Measurements from ENCODE around the gene ZNF132. TPM values are rescaled to one million over a fixed set of nuclear protein-coding genes. Genes with fewer than 3 reads are reported as not detected.

The ZNF132 gene
- total and polyA plus RNA-seq, 2 experiments from 2014 or later = 2.2 to 5.2 TPM

DNA sequence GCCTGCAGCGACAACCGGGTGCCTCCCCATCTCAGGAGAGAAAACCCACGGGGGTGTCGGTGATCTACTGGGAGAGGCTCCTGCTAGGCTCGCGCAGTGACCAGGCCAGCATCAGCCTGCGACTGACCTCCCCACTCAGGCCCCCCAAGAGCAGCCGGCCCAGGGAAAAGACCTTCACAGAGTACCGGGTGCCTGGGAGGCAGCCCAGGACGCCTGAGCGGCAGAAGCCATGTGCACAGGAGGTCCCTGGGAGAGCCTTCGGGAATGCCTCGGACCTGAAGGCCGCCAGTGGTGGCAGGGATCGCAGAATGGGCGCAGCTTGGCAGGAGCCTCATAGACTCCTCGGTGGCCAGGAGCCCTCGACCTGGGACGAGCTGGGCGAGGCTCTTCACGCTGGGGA is 15.4 kb upstream of the ZNF132 start:
- Mint-ChIP-seq H3K27ac (no peak overlapping the region), H3K9me3 (peaks cover 9% of the 10 kb centered on the region; the same call in 2 of the 3 replicates), H3K4me3 (no peak overlapping the region), H3K4me1 (peaks cover 5% of the 10 kb centered on the region; the same call in 2 of the 3 replicates), H3K36me3 (ENCODE audit: low read depth) (peaks cover 3% of the 10 kb centered on the region; the same call in 1 of the 3 replicates), H3K27me3 (ENCODE audit: insufficient read depth, low read depth, poor library complexity) (peaks cover 24% of the 10 kb centered on the region)
- Histone ChIP-seq H3K36me3 (ENCODE audit: insufficient read depth) (no peaks in the 10 kb centered on the region), H3K4me3 (no peak overlapping the region), H3K79me2 (replicated peaks; ENCODE audit: insufficient read depth) (no peaks in the 10 kb centered on the region), H3K27me3 (ENCODE audit: insufficient read depth) (peaks cover 12% of the 10 kb centered on the region), H4K20me1 (replicated peaks; ENCODE audit: insufficient read depth) (no peaks in the 10 kb centered on the region), H3K4me1 (ENCODE audit: insufficient read depth) (no peaks in the 10 kb centered on the region; the same call in 1 of the 2 replicates), H3K9me2 (ENCODE audit: insufficient read depth) (peaks cover 4% of the 10 kb centered on the region; the same call in 1 of the 2 replicates), H2AFZ (no peak overlapping the region), H3F3A (replicated peaks; ENCODE audit: low read depth) (0 out of 2 replicates have a peak, but pooled peaks cover 3% of the 10 kb centered on the region), H3K4me2 (no peak overlapping the region), H3K27ac (ENCODE audit: low read depth) (no peak overlapping the region)
- ATAC-seq = no peak
- TF ChIP-seq NANOG (IDR thresholded peaks at IDR 0.05; ENCODE audit: borderline replicate concordance) (no peak), CTCF (conservative IDR thresholded peaks at IDR 0.05; ENCODE audit: low read depth in 2 of 2) (no peak), CREB1 (CRISPR knock-in tag; IDR thresholded peaks at IDR 0.05; ENCODE audit: low read depth) (no peak), REST (IDR thresholded peaks at IDR 0.05; ENCODE audit: unreplicated experiment) (no peak), JUNB (IDR thresholded peaks at IDR 0.05; ENCODE audit: unreplicated experiment) (no peak), ZNF114 (CRISPR knock-in tag; IDR thresholded peaks at IDR 0.05) (no peak), EZH2 (IDR thresholded peaks at IDR 0.05; ENCODE audit: low read depth, unreplicated experiment) (no peak), ZNF331 (CRISPR knock-in tag; IDR thresholded peaks at IDR 0.05; ENCODE audit: low read depth) (no peak), STAT1 (IDR thresholded peaks at IDR 0.05; ENCODE audit: unreplicated experiment) (no peak), POLR2AphosphoS5 (IDR thresholded peaks at IDR 0.05; ENCODE audit: low read depth) (no peak), EZH2phosphoT487 (IDR thresholded peaks at IDR 0.05; ENCODE audit: unreplicated experiment) (no peak)
- TF ChIP-seq, protein P1, sequence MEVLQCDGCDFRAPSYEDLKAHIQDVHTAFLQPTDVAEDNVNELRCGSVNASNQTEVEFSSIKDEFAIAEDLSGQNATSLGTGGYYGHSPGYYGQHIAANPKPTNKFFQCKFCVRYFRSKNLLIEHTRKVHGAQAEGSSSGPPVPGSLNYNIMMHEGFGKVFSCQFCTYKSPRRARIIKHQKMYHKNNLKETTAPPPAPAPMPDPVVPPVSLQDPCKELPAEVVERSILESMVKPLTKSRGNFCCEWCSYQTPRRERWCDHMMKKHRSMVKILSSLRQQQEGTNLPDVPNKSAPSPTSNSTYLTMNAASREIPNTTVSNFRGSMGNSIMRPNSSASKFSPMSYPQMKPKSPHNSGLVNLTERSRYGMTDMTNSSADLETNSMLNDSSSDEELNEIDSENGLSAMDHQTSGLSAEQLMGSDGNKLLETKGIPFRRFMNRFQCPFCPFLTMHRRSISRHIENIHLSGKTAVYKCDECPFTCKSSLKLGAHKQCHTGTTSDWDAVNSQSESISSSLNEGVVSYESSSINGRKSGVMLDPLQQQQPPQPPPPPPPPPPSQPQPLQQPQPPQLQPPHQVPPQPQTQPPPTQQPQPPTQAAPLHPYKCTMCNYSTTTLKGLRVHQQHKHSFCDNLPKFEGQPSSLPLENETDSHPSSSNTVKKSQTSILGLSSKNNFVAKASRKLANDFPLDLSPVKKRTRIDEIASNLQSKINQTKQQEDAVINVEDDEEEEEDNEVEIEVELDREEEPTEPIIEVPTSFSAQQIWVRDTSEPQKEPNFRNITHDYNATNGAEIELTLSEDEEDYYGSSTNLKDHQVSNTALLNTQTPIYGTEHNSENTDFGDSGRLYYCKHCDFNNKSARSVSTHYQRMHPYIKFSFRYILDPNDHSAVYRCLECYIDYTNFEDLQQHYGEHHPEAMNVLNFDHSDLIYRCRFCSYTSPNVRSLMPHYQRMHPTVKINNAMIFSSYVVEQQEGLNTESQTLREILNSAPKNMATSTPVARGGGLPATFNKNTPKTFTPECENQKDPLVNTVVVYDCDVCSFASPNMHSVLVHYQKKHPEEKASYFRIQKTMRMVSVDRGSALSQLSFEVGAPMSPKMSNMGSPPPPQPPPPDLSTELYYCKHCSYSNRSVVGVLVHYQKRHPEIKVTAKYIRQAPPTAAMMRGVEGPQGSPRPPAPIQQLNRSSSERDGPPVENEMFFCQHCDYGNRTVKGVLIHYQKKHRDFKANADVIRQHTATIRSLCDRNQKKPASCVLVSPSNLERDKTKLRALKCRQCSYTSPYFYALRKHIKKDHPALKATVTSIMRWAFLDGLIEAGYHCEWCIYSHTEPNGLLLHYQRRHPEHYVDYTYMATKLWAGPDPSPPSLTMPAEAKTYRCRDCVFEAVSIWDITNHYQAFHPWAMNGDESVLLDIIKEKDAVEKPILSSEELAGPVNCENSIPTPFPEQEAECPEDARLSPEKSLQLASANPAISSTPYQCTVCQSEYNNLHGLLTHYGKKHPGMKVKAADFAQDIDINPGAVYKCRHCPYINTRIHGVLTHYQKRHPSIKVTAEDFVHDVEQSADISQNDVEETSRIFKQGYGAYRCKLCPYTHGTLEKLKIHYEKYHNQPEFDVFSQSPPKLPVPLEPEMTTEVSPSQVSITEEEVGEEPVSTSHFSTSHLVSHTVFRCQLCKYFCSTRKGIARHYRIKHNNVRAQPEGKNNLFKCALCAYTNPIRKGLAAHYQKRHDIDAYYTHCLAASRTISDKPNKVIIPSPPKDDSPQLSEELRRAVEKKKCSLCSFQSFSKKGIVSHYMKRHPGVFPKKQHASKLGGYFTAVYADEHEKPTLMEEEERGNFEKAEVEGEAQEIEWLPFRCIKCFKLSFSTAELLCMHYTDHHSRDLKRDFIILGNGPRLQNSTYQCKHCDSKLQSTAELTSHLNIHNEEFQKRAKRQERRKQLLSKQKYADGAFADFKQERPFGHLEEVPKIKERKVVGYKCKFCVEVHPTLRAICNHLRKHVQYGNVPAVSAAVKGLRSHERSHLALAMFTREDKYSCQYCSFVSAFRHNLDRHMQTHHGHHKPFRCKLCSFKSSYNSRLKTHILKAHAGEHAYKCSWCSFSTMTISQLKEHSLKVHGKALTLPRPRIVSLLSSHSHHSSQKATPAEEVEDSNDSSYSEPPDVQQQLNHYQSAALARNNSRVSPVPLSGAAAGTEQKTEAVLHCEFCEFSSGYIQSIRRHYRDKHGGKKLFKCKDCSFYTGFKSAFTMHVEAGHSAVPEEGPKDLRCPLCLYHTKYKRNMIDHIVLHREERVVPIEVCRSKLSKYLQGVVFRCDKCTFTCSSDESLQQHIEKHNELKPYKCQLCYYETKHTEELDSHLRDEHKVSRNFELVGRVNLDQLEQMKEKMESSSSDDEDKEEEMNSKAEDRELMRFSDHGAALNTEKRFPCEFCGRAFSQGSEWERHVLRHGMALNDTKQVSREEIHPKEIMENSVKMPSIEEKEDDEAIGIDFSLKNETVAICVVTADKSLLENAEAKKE (CRISPR knock-in tag; IDR thresholded peaks at IDR 0.05) = no peak
- TF ChIP-seq, protein P2, sequence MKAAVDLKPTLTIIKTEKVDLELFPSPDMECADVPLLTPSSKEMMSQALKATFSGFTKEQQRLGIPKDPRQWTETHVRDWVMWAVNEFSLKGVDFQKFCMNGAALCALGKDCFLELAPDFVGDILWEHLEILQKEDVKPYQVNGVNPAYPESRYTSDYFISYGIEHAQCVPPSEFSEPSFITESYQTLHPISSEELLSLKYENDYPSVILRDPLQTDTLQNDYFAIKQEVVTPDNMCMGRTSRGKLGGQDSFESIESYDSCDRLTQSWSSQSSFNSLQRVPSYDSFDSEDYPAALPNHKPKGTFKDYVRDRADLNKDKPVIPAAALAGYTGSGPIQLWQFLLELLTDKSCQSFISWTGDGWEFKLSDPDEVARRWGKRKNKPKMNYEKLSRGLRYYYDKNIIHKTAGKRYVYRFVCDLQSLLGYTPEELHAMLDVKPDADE (IDR thresholded peaks at IDR 0.05) = no peak
- no peak for DNase-seq (ENCODE audit: low spot score)
